ENCODE data around the gene HMOX1. TPM values are rescaled to one million over a fixed set of nuclear protein-coding genes. Genes with fewer than 3 reads are reported as not detected.

HMOX1 gene
- total RNA-seq, 2 experiments from 2014 or later, result 0.22 TPM; not detected in 1

DNA sequence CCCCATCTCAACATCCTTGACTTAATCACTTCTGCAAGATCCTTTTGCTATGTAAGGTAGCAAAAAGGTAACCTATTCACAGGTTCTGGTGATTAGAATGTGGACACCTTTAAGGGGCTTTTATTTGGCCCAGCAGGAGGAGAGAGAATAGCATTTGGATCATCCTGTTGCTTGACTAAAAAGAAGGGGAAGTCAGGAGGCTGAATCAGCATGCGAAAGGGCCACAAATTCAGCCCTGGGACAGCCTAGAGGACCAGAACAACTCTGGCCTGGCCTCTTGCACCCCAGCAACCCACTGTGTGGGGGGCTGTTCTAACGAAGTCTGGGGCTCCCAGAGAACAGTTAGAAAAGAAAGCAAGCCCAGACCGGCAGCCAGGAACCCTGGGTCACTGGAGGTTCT, 3.2 kb upstream of the HMOX1 start:
- Mint-ChIP-seq H3K4me1 (ENCODE audit: low read depth) (peaks cover 17% of the 10 kb centered on the region), H3K27ac (no peak overlapping the region), H3K27me3 (peaks cover 19% of the 10 kb centered on the region), H3K36me3 (ENCODE audit: low read depth) (no peaks in the 10 kb centered on the region), H3K4me3 (no peak overlapping the region), H3K9me3 (no peaks in the 10 kb centered on the region)
- ChIA-PET CTCF (no interaction called here), POLR2A (interaction anchor here (1.0 kb wide), 1 partner anchor 48 kb away, joined by 3 read pairs; no protein-coding TSS in a partner anchor)
- DNase-seq (no peak), ATAC-seq (no peak)
- intact Hi-C loops (cut with micrococcal nuclease), result no loop called here
- TF ChIP-seq, protein P1, sequence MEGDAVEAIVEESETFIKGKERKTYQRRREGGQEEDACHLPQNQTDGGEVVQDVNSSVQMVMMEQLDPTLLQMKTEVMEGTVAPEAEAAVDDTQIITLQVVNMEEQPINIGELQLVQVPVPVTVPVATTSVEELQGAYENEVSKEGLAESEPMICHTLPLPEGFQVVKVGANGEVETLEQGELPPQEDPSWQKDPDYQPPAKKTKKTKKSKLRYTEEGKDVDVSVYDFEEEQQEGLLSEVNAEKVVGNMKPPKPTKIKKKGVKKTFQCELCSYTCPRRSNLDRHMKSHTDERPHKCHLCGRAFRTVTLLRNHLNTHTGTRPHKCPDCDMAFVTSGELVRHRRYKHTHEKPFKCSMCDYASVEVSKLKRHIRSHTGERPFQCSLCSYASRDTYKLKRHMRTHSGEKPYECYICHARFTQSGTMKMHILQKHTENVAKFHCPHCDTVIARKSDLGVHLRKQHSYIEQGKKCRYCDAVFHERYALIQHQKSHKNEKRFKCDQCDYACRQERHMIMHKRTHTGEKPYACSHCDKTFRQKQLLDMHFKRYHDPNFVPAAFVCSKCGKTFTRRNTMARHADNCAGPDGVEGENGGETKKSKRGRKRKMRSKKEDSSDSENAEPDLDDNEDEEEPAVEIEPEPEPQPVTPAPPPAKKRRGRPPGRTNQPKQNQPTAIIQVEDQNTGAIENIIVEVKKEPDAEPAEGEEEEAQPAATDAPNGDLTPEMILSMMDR (IDR thresholded peaks at IDR 0.05), result no peak

DNA sequence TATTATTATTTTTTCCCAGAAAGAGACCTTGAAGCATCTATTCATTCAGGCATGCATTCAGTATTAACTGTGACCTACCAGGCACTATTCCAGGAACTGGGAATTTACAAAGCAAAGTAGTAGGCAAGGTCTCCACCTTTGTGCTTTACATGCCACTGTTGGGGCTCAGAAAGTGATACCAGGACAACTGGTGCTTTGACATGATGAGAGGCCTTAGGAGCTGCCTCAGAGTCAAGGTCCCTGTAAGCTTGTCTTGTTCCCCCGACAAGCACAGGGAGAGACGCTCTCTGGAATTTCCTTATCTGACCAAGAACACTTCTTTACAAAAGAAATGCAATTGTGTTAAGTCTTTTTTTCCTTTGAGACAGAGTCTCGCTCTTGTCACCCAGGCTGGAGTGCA, 2.3 kb upstream of the HMOX1 start:
- Mint-ChIP-seq H3K4me3 (no peak overlapping the region), H3K4me1 (ENCODE audit: low read depth) (peaks cover 17% of the 10 kb centered on the region), H3K9me3 (no peaks in the 10 kb centered on the region), H3K27me3 (peaks cover 25% of the 10 kb centered on the region), H3K36me3 (ENCODE audit: low read depth) (no peaks in the 10 kb centered on the region), H3K27ac (no peak overlapping the region)
- TF ChIP-seq, protein P1 (IDR thresholded peaks at IDR 0.05), result no peak
- ChIA-PET CTCF (no interaction called here), POLR2A (no interaction called here)
- DNase-seq (no peak), ATAC-seq (no peak)
- intact Hi-C loops (cut with micrococcal nuclease), result no loop called here

DNA sequence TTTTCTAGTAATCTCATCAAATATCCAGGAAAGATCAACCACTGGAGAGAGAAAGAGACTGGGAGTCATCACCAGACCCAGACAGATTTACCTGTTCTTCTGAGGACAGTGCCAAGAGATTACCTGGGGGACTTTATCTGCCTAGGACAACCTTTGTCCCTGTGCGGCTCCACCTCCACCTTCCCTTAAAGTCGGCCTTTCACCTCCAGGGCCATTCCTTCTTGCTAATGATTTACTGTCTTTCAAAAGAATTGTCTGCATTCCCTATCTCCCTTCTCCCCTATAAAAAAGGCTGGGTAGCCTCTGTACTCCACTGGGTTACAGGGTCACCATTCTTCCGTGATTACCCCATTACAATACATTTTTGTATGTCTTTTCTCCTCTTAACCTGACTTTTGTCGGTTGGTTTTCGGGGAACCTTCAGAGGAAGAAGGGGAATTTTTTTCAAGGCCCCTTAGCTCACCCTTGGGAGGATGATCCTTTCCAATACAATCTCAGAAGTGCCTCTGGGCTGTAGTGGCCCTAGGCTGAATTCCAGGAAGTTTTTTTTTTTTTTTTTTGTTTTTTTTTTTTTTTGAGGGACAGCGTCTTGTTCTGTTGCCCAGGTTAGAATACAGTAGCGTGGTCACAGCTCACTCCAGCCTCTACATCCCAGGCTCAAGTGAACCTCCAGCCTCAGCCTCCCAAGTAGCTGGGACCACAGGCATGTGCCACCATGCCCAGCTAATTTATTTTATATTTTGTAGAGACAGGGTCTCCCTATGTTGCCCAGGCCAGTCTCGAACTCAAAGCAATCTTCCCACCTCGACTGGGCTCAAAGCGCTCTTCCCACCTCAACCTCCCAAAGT, 1.5 kb upstream of the HMOX1 start:
- no peak for DNase-seq
- H3K9me3 Mint-ChIP-seq, result no peaks in the 10 kb centered on the region
- ChIA-PET CTCF (no interaction called here), POLR2A (interaction anchor here (1.0 to 1.6 kb wide), 2 partner anchors 32 to 45 kb away, joined by 4 read pairs; no protein-coding TSS in a partner anchor)
- H3K4me3 Mint-ChIP-seq, result no peak overlapping the region
- H3K36me3 Mint-ChIP-seq (ENCODE audit: low read depth), result no peaks in the 10 kb centered on the region
- intact Hi-C loops (cut with micrococcal nuclease), result no loop called here
- H3K4me1 Mint-ChIP-seq (ENCODE audit: low read depth), result peaks cover 17% of the 10 kb centered on the region
- TF ChIP-seq, protein P1 (IDR thresholded peaks at IDR 0.05), result no peak
- H3K27me3 Mint-ChIP-seq, result peaks cover 26% of the 10 kb centered on the region
- ATAC-seq, result no peak
- no peak overlapping the region for H3K27ac Mint-ChIP-seq

DNA sequence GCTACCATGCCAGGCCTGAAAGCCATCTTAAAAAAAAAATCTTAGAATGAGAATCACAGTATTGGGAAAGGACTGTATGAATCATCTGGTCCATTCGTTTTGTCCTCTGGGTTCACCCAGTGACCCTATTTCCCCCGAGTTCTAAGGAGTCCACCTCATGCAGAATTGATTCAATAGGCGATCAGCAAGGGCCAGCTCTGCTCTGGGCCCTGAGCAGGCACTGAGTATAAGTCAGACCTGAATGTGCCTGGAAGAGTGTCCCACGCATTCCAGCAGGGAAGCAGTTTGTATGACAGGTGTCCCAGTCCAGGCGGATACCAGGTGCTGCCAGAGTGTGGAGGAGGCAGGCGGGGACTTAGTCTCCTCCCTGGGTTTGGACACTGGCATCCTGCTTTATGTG, 883 bp upstream of the HMOX1 start:
- Mint-ChIP-seq H3K27ac (no peak overlapping the region), H3K27me3 (peaks cover 31% of the 10 kb centered on the region), H3K4me3 (no peak overlapping the region), H3K4me1 (ENCODE audit: low read depth) (peaks cover 17% of the 10 kb centered on the region), H3K36me3 (ENCODE audit: low read depth) (no peaks in the 10 kb centered on the region), H3K9me3 (no peaks in the 10 kb centered on the region)
- ChIA-PET POLR2A (interaction anchor here (0.8 to 1.6 kb wide), 4 partner anchors 23 to 283 kb away, joined by 3 to 4 read pairs (median 4); no protein-coding TSS in a partner anchor), CTCF (interaction anchor here (0.7 to 2.1 kb wide), 2 partner anchors 11 to 29 kb away, joined by 3 to 6 read pairs; no protein-coding TSS in a partner anchor)
- TF ChIP-seq, protein P1 (IDR thresholded peaks at IDR 0.05), result no peak
- no peak for ATAC-seq
- no peak for DNase-seq
- intact Hi-C loops (cut with micrococcal nuclease), result no loop called here

DNA sequence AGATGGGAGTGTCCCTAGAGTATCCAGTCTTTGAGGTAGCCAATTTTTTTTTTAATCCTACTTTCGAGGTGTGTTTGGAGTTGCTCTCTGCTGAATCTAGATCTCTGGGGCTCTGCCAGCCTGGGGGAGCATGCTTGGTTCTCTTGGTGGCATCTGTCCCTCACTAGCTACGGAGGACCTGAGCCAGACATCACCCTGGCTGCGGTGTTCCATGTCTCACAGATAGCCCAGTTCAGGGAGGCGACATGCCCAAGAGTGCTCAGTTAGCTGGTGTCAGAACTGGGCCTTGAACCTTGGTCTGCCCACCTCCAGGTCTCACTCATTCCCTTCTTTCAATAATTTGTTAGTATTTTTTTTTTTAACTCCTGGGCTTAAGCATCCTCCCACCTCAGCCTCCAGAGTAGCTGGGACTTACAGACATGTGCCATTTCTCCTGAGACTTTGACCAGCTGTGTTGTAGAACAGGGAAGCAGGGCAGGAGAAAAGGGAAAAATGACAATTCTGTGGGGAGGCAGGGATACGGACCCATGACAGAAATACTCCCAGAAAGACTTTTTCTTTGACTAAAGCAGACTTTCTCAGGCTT, 621 bp downstream of the HMOX1 start:
- no peaks in the 10 kb centered on the region for H3K9me3 Mint-ChIP-seq
- DNase-seq (no peak), ATAC-seq (no peak)
- H3K4me1 Mint-ChIP-seq (ENCODE audit: low read depth), result peaks cover 17% of the 10 kb centered on the region
- peak overlapping the region; percentile 33 for H3K4me3 Mint-ChIP-seq
- H3K36me3 Mint-ChIP-seq (ENCODE audit: low read depth), result no peaks in the 10 kb centered on the region
- H3K27ac Mint-ChIP-seq, result no peak overlapping the region
- H3K27me3 Mint-ChIP-seq, result peaks cover 32% of the 10 kb centered on the region
- TF ChIP-seq, protein P1 (IDR thresholded peaks at IDR 0.05), result no peak
- intact Hi-C loops (cut with micrococcal nuclease), result no loop called here
- CTCF ChIA-PET, result interaction anchor here (2.1 kb wide), 1 partner anchor 30 kb away, joined by 6 read pairs; no protein-coding TSS in a partner anchor
- POLR2A ChIA-PET, result interaction anchor here (0.6 to 0.8 kb wide), 2 partner anchors 9 to 46 kb away, joined by 3 read pairs; no protein-coding TSS in a partner anchor
